ENCODE data around the gene TXK. TPM values are rescaled to one million over a fixed set of nuclear protein-coding genes. Genes with fewer than 3 reads are reported as not detected.

The TXK gene
- total RNA-seq, 4 donors from 2014 or later, result 0.81 to 3.4 (median 2.2) TPM

- H3K4me3 ChIP-seq (ENCODE audit: low read depth, poor library complexity, severe bottlenecking), result no peak overlapping the region
- TF ChIP-seq, protein P1, sequence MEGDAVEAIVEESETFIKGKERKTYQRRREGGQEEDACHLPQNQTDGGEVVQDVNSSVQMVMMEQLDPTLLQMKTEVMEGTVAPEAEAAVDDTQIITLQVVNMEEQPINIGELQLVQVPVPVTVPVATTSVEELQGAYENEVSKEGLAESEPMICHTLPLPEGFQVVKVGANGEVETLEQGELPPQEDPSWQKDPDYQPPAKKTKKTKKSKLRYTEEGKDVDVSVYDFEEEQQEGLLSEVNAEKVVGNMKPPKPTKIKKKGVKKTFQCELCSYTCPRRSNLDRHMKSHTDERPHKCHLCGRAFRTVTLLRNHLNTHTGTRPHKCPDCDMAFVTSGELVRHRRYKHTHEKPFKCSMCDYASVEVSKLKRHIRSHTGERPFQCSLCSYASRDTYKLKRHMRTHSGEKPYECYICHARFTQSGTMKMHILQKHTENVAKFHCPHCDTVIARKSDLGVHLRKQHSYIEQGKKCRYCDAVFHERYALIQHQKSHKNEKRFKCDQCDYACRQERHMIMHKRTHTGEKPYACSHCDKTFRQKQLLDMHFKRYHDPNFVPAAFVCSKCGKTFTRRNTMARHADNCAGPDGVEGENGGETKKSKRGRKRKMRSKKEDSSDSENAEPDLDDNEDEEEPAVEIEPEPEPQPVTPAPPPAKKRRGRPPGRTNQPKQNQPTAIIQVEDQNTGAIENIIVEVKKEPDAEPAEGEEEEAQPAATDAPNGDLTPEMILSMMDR (IDR thresholded peaks at IDR 0.05), result no peak
- TF ChIP-seq POLR2A (IDR thresholded peaks at IDR 0.05), result no peak
- intact Hi-C loops (cut with DNase I; ENCODE audit: low total_unique reads), result no loop called here
- no peak for DNase-seq (ENCODE audit: low spot score in 2 of 2)
Measured at GRCh38 chr4:48027653-48028052, 106.4 kb downstream of the TXK start.

DNA sequence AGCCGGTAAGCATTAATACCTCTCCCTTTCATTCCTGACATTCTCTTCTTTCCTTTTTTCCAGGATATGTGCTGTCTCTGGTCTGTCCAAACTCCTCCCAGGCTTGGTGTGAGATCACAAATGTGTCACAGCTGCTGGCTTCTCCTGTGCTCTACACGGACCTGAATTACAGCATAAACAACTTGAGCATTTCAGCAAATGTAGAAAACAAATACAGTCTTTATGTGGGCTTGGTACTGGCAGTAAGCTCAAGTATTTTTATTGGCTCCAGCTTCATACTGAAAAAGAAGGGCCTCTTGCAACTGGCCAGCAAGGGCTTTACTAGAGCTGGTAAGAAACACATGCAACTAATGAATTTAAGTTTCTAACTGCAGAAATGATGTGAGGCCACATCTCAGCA is 109.0 kb downstream of the TXK start:
- no peak for DNase-seq (ENCODE audit: low spot score in 2 of 2)
- intact Hi-C loops (cut with DNase I; ENCODE audit: low total_unique reads), result no loop called here
- TF ChIP-seq, protein P1 (IDR thresholded peaks at IDR 0.05), result no peak
- no peak for TF ChIP-seq POLR2A (IDR thresholded peaks at IDR 0.05)
- WGBS, 2 donors, result 36 to 41% methylated on average over 2 of the region's 2 CpGs
- no peak overlapping the region for H3K4me3 ChIP-seq (ENCODE audit: low read depth, poor library complexity, severe bottlenecking)

DNA sequence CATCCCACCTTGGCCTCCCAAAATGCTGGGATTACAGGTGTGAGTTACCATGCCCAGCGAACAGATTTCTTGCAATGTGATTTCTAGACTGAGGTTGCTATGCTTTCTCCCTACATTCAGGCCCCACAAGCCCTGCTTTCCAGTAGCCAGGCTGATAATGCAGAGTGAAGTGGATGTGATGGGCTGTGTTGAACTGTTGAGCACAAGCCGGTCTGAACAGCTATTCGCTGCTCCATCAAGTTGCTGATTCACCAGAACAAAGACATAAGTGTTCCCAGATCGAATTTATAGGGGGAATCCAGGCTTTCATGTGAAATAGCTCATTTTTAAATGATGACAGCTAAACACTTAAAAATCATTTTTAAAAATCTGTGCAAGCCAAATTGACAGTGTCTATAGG is 109.5 kb downstream of the TXK start:
- intact Hi-C loops (cut with DNase I; ENCODE audit: low total_unique reads), result no loop called here

GRCh38 chr4:48022192-48022799 is 111.8 kb downstream of the TXK start:
- no peak for DNase-seq (ENCODE audit: low spot score in 2 of 2)
- 79 to 83% methylated on average over 3 of the region's 3 CpGs for WGBS, 2 donors
- TF ChIP-seq POLR2A (IDR thresholded peaks at IDR 0.05), result no peak
- TF ChIP-seq, protein P1 (IDR thresholded peaks at IDR 0.05), result no peak
- no peak overlapping the region for H3K4me3 ChIP-seq (ENCODE audit: low read depth, poor library complexity, severe bottlenecking)
- intact Hi-C loops (cut with DNase I; ENCODE audit: low total_unique reads), result no loop called here

More for the DNA sequence above, 109.5 kb downstream of the TXK start:
- no peak for DNase-seq (ENCODE audit: low spot score in 2 of 2)
- no peak overlapping the region for H3K4me3 ChIP-seq (ENCODE audit: low read depth, poor library complexity, severe bottlenecking)
- no peak for TF ChIP-seq POLR2A (IDR thresholded peaks at IDR 0.05)
- TF ChIP-seq, protein P1 (IDR thresholded peaks at IDR 0.05), result no peak
- WGBS, 2 donors, result 61 to 68% methylated on average over 4 of the region's 4 CpGs

DNA sequence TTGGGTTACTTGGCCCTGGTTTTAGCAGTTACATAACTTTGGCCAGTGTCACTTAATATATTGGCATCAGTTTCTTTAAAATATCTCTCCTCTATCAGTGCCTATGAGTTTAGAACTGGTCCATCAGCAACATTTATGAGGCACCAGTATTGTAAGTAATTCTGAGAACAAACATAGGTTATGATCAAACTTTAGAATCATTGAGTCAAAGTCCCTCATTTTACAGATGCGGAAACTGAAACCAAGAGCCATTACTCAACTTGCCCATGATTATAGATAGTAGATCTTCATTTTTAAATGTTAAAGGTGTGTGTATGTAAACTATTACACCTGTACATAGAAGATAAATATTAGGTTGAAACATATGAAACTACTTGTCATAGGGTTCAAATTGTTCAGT is 113.0 kb downstream of the TXK start:
- DNase-seq (ENCODE audit: low spot score in 2 of 2), result no peak
- no peak overlapping the region for H3K4me3 ChIP-seq (ENCODE audit: low read depth, poor library complexity, severe bottlenecking)
- 90 to 95% methylated on average over 1 of the region's 1 CpG for WGBS, 2 donors
- intact Hi-C loops (cut with DNase I; ENCODE audit: low total_unique reads), result no loop called here
- TF ChIP-seq, protein P1 (IDR thresholded peaks at IDR 0.05), result no peak
- TF ChIP-seq POLR2A (IDR thresholded peaks at IDR 0.05), result no peak

- intact Hi-C loops (cut with DNase I; ENCODE audit: low total_unique reads), result loop anchor here (10.0 kb wide), 1 partner anchor 67 kb away; no protein-coding TSS in a partner anchor
- TF ChIP-seq, protein P1 (IDR thresholded peaks at IDR 0.05), result no peak
- no peak for TF ChIP-seq POLR2A (IDR thresholded peaks at IDR 0.05)
- WGBS, 2 donors, result 53 to 56% methylated on average over 2 of the region's 2 CpGs
- no peak overlapping the region for H3K4me3 ChIP-seq (ENCODE audit: low read depth, poor library complexity, severe bottlenecking)
- DNase-seq (ENCODE audit: low spot score in 2 of 2), result no peak
Measured at GRCh38 chr4:48018112-48018511, 115.9 kb downstream of the TXK start.

All from lower leg skin (tissue), 4 donors.